Ovary (tissue), 10 donors: Measurements from ENCODE around the gene SULT2A1. TPM values are rescaled to one million over a fixed set of nuclear protein-coding genes. Genes with fewer than 3 reads are reported as not detected.
"Not testable (repeated sequence)": the region's sequence is repeated elsewhere in the genome, so short reads cannot be mapped to it uniquely, and the experiment has no call there.

Experiments
- DNase-seq, 5 donors: peaks; one replicate each; pipeline ENCODE4 v3.0.0-alpha.2; 2019 to 2020
- H3K27ac ChIP-seq, 2 donors: fragments of 200-600 bp; one replicate each; pipeline versions ENCODE4 v1.5.1 to v1.8.0; 2019 to 2022
- H3K27me3 ChIP-seq: fragments of 200-600 bp; one replicate; pipeline ENCODE4 v1.8.0; 2022
- H3K36me3 ChIP-seq: fragments of 200-600 bp; sonication (generic); one replicate; pipeline ENCODE4 v1.5.1; 2019
- H3K4me1 ChIP-seq: one replicate; pipeline ENCODE4 v1.8.1; 2013; ENCODE audit warnings: mild to moderate bottlenecking, moderate library complexity; ENCODE audit not compliant: insufficient read depth
- H3K4me3 ChIP-seq: fragments of 200-600 bp; sonication (generic); one replicate; pipeline ENCODE4 v1.5.1; 2017
- H3K9me3 ChIP-seq, 2 donors: fragments of 200-600 bp in 1 of 2; sonication (generic) in 1 of 2; one replicate each; pipeline versions ENCODE4 v1.5.1 to v1.8.1; 2013 to 2019; ENCODE audit warnings: mild to moderate bottlenecking in 1 of 2, moderate library complexity in 1 of 2
- EP300 ChIP-seq: sonication (generic); formaldehyde crosslinking; IDR thresholded peaks from one replicate; pipeline ENCODE4 v1.6.1; 2017; ENCODE audit warnings: antibody characterized with exemption
- POLR2A ChIP-seq: fragments of 450-650 bp; IDR thresholded peaks from one replicate; pipeline ENCODE4 v1.6.1; 2017; ENCODE audit warnings: antibody characterized with exemption, mild to moderate bottlenecking, moderate library complexity
- WGBS, 3 donors: extraction: QIAGEN DNeasy Blood & Tissue Kit in 1 of 3; methylation state at CpG; one replicate each; pipeline versions ENCODE4 v1.1.5 to v1.1.7; 2013 to 2017; 5-methylcytosine and 5-hydroxymethylcytosine counted together
- intact Hi-C, 4 donors: fragments of 100-400 bp; cut with DNase I; formaldehyde crosslinking; loops; one replicate each; pipeline versions ENCODE4 v1.11.0 to v1.15.1; 2022 to 2023
- long read RNA-seq, 3 donors: library from polyadenylated mRNA in 2 of 3; unstranded in 2 of 3; transcript quantifications; one replicate each; pipeline ENCODE4 v2.0.0 and lab custom pipeline, GENCODE V29; 2021 to 2026
- polyA plus RNA-seq, 2 donors: library from polyadenylated mRNA; stranded (reverse); fragments of 200-250 nt in 1 of 2; fragments of 350-450 nt in 1 of 2; fragmentation: Illumina TruSeq in 1 of 2; extraction: RNeasy Lipid Tissue Mini Kit (QIAGEN cat#74804) in 1 of 2; gene quantifications; one replicate each; pipeline ENCODE4 v1.2.3, GENCODE V29; 2013 to 2014
- total RNA-seq, 7 donors: library from RNA; depleted of rRNA in 2 of 7; stranded (reverse); fragments of >200 nt in 2 of 7; fragmentation: NEBNext Ultra II Directional in 3 of 7; extraction: Animal tissue kit (Norgen Biotek cat#: 25700) in 3 of 7; gene quantifications; one replicate each; pipeline versions ENCODE4 v1.1.0 to v1.2.4, GENCODE V29; 2016 to 2023
- TF ChIP-seq, protein P1 (sequence below), 3 donors: fragments of 450-650 bp in 2 of 3; fragments of 200-600 bp in 1 of 3; IDR thresholded peaks; one replicate each; pipeline versions ENCODE4 v1.5.1 to v1.8.0; 2016 to 2022; ENCODE audit warnings: antibody characterized with exemption in 3 of 3, mild to moderate bottlenecking in 1 of 3
- donor health status: DM: no; HTN: no; CAD: no; lungs with moderate emphysema.
- donor health status: DM: no; HTN: no; CAD: no.
- donor health status: Bipolar disorder and iron deficiency.
- donor health status: DM: yes; HTN: yes; CAD: no.
- donor health status: DM: no; HTN: no; CAD: no.
- donor health status: DM: yes; HTN: yes; CAD: no.

Gene SULT2A1, protein sequence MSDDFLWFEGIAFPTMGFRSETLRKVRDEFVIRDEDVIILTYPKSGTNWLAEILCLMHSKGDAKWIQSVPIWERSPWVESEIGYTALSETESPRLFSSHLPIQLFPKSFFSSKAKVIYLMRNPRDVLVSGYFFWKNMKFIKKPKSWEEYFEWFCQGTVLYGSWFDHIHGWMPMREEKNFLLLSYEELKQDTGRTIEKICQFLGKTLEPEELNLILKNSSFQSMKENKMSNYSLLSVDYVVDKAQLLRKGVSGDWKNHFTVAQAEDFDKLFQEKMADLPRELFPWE
- total RNA-seq (1 to 10 TPM in 1 of 7 donors, under 1 TPM in 3, not detected in 3; 0.12 to 1.3 (median 0.32) TPM), polyA plus RNA-seq (1 to 10 TPM in 1 of 2 donors, under 1 TPM in 1; 0.29 to 2.5 TPM)
- long read RNA-seq, donor 1 = 0 reads
- long read RNA-seq, donor 2 = 0 reads
- long read RNA-seq, donor 3, partial matches to known transcripts = 0 of 1 reads
- long read RNA-seq, donor 3, other reads (novel, unspliced or antisense) = 0 of 1 reads

DNA sequence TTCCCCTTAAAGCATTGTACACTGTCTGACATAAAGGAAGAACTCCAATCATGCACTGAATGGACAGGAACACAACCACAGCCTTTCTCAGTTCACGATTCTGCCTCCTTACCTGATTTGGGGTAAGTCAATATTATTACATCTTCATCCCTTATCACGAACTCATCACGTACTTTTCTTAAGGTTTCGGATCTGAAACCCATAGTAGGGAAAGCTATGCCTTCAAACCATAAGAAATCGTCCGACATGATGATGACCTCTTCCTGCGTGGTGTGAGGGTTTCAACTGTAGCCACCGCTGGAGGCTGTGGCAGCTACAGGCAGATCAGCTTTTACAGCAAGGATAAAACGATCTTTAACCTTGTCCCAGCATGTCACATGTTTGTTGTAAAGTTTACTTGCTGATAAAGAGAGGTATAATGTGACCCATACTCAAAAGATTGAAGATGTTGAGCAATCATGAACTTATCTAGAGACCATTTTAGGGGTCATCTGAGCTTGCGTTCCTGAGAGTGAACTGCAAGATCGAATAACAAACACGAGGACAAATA, at the start of gene SULT2A1:
Gene SULT2A1, minus strand, starts transcription at position 306 of the 550 bp plus-strand sequence. Its CDS starts 58 bp downstream, at position 248.
- 58 to 67% (median 65%) methylated on average over 12 of the region's 12 CpGs for WGBS, 3 donors
- no peak within 1 kb of the TSS for H3K27ac ChIP-seq
- DNase-seq = no peak
- H3K27me3 ChIP-seq = no peaks in the 10 kb centered on the region
- no peaks in the 10 kb centered on the region for H3K4me1 ChIP-seq
- TF ChIP-seq EP300 (no peak), POLR2A (no peak)
- TF ChIP-seq, protein P1, sequence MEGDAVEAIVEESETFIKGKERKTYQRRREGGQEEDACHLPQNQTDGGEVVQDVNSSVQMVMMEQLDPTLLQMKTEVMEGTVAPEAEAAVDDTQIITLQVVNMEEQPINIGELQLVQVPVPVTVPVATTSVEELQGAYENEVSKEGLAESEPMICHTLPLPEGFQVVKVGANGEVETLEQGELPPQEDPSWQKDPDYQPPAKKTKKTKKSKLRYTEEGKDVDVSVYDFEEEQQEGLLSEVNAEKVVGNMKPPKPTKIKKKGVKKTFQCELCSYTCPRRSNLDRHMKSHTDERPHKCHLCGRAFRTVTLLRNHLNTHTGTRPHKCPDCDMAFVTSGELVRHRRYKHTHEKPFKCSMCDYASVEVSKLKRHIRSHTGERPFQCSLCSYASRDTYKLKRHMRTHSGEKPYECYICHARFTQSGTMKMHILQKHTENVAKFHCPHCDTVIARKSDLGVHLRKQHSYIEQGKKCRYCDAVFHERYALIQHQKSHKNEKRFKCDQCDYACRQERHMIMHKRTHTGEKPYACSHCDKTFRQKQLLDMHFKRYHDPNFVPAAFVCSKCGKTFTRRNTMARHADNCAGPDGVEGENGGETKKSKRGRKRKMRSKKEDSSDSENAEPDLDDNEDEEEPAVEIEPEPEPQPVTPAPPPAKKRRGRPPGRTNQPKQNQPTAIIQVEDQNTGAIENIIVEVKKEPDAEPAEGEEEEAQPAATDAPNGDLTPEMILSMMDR (IDR thresholded peaks at IDR 0.05) = no peak
- H3K4me3 ChIP-seq = no peak within 1 kb of the TSS
- H3K36me3 ChIP-seq = no peaks in the 10 kb centered on the region
- intact Hi-C loops = no loop called here
- no peaks in the 10 kb centered on the region for H3K9me3 ChIP-seq

DNA sequence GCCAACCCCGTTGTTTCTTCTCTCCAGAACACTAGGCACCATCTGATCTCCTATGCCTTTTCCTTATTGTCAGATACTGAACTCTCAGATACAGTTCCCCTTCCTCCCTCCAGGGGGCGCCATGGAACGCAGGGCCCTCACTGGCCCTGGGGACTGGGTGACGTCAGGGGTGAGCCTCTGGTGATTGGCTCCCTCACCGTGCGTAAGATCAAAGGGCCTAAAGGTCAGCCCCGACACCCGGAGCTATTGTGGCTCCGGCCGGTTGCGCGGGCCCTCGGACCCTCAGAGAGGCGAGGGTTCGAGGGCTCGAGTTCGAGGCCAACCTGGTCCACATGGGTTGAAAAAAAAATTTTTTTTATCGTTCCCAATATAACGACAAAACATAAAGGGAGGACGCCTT, 42.5 kb upstream of the SULT2A1 start:
- H3K27ac ChIP-seq, H3K4me3 ChIP-seq, H3K4me1 ChIP-seq, DNase-seq, H3K27me3 ChIP-seq, intact Hi-C loops, H3K36me3 ChIP-seq, H3K9me3 ChIP-seq: not testable (repeated sequence)
- no CpG with 5 or more reads among the region's 20 CpGs for WGBS, 3 donors

DNA sequence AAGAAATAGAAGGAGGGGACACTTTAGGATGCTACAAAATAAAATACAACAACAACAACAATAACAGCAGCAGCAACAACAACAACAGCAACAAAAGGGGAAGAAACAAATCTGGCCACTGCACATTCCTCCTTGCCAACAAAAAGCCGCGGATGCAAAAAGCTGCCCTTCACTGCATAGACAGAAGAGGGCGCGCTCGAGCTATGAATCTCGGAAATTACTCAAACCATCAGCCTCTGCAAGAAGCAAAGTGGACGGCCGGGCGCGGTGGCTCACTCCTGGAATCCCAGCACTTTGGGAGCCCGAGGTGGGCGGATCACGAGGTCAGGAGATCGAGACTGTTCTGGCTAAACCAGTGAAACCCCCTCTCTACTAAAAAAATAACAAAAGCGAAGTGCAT, 34.0 kb upstream of the SULT2A1 start:
- H3K36me3 ChIP-seq, H3K27ac ChIP-seq, H3K27me3 ChIP-seq, H3K4me3 ChIP-seq, DNase-seq, H3K4me1 ChIP-seq, intact Hi-C loops, H3K9me3 ChIP-seq: not testable (repeated sequence)
- WGBS, 3 donors = 1% methylated on average over 10 to 13 of the region's 15 CpGs

DNA sequence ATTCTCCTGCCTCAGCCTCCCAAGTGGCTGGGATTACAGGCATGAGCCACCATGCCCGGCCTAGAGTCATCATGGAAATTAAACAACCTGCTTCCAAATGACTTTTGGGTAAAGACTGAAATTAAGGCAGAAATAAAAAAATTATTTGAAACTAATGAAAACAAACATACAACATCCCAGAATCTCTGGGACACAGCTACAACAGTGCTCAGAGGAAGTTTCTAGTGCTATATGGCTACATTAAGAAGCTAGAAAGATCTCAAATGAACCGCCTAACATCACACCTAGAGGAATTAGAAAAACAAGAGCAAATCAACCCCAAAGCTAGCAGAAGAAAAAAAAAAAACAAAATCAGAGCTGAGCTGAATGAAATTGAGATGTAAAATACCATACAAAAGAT, 24.1 kb upstream of the SULT2A1 start:
- DNase-seq, H3K4me3 ChIP-seq, H3K27me3 ChIP-seq, H3K4me1 ChIP-seq, H3K36me3 ChIP-seq, intact Hi-C loops, H3K27ac ChIP-seq, H3K9me3 ChIP-seq: not testable (repeated sequence)
- 75 to 88% (median 76%) methylated on average over 1 to 2 of the region's 2 CpGs for WGBS, 3 donors

DNA sequence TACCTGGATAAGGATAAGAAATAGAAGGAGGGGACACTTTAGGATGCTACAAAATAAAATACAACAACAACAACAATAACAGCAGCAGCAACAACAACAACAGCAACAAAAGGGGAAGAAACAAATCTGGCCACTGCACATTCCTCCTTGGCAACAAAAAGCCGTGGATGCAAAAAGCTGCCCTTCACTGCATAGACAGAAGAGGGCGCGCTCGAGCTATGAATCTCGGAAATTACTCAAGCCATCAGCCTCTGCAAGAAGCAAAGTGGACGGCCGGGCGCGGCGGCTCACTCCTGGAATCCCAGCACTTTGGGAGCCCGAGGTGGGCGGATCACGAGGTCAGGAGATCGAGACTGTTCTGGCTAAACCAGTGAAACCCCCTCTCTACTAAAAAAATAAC, 23.2 kb upstream of the SULT2A1 start:
- H3K36me3 ChIP-seq, H3K9me3 ChIP-seq, H3K27ac ChIP-seq, H3K4me1 ChIP-seq, H3K4me3 ChIP-seq, H3K27me3 ChIP-seq, intact Hi-C loops: not testable (repeated sequence)
- 0 to 1% (median 0%) methylated on average over 5 to 12 of the region's 14 CpGs for WGBS, 3 donors
- DNase-seq = peak; percentile 44 to 83 (median 78)

DNA sequence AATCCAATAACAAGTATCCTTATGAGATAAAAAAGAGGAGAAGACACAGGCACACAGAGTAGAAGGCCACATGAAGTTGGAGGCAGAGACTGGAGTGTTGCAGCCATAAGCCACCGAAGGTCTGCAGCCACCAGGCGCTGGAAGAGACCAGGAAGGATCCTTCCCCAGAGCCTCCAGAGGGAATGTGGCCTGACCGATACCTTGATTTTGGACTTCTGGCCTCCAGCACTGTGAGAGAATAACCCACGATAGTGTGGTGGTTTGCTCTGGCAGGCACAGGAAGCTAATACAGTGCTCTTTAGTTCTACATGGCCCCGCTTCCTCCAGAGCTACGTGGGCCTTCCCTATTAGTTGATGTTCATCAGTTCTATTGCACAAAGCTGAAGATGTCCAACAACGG, 15.3 kb upstream of the SULT2A1 start:
- no peak overlapping the region for H3K4me3 ChIP-seq
- H3K4me1 ChIP-seq = no peaks in the 10 kb centered on the region
- H3K27me3 ChIP-seq = no peaks in the 10 kb centered on the region
- H3K9me3 ChIP-seq = no peaks in the 10 kb centered on the region
- no peak for DNase-seq
- H3K27ac ChIP-seq = no peak overlapping the region
- intact Hi-C loops = no loop called here
- TF ChIP-seq POLR2A (no peak), EP300 (no peak)
- TF ChIP-seq, protein P1 (IDR thresholded peaks at IDR 0.05) = no peak
- 85 to 91% (median 85%) methylated on average over 7 of the region's 7 CpGs for WGBS, 3 donors
- H3K36me3 ChIP-seq = no peaks in the 10 kb centered on the region
